HCT116 (cell line): ENCODE measurements around the gene IQSEC3. TPM values are rescaled to one million over a fixed set of nuclear protein-coding genes. Genes with fewer than 3 reads are reported as not detected.

ENCODE experiments used
- ATAC-seq: fragments of 200-7000 bp; cut with Tn5 transposase; 2 replicates; pipeline ENCODE4 v1.9.1; 2020; ENCODE audit warnings: mild to moderate bottlenecking, moderate library complexity
- BruUV-seq: library from RNA; stranded (reverse); fragments of 400-500 nt; replicated peaks from 2 replicates; lab custom pipeline; 2021; lab: Mats Ljungman, UMichigan
- CTCF ChIA-PET: fragments of 300-600 bp; sonication (Branson Sonifier 250); formaldehyde crosslinking; loops from one replicate; lab custom pipeline; 2021; ENCODE audit warnings: antibody characterized with exemption; lab: Charles Lee
- POLR2A ChIA-PET: fragments of 300-600, 350-600 bp; sonication (Branson Sonifier 250); formaldehyde crosslinking; loops from one replicate; lab custom pipeline; 2021; ENCODE audit warnings: antibody characterized with exemption; lab: Charles Lee
- RAD21 ChIA-PET, 2 experiments: fragments of 300-600 bp; sonication (Branson Sonifier 250); formaldehyde crosslinking; loops; one replicate each; lab custom pipeline; 2023; ENCODE audit warnings: low total read pairs in 2 of 2; ENCODE audit not compliant: uncharacterized antibody in 2 of 2, unreplicated experiment in 2 of 2, low non-redundant PET in 1 of 2; lab: Charles Lee
- DNase-seq: peaks from one replicate; pipeline ENCODE4 v3.0.0-alpha.2; 2010; ENCODE audit warnings: low read depth, low spot score
- H2AFZ ChIP-seq: fragments of 200-600 bp; shearing (Covaris generic), sonication (generic); 2 replicates; pipeline ENCODE4 v1.6.1; 2017; ENCODE audit warnings: low read depth, mixed run types, mixed read lengths, antibody characterized with exemption, low read length; ENCODE audit not compliant: poor library complexity, severe bottlenecking
- H3K27ac ChIP-seq: 2 replicates; pipeline ENCODE4 v1.5.1; 2012; ENCODE audit warnings: low read depth, low read length
- H3K27me3 ChIP-seq: fragments of 200-600 bp; sonication (generic); 2 replicates; pipeline ENCODE4 v1.6.1; 2016; ENCODE audit warnings: mixed run types, low read length, mixed read lengths; ENCODE audit not compliant: insufficient read depth
- H3K36me3 ChIP-seq, 2 experiments: fragments of 200-500 bp in 1 of 2; fragments of 200-600 bp in 1 of 2; sonication (Bioruptor generic) in 1 of 2; sonication (generic) in 1 of 2; 2 replicates each; pipeline versions ENCODE4 v1.5.1 to v1.6.1; 2014 to 2016; ENCODE audit warnings: low read length in 2 of 2, inconsistent platforms in 1 of 2, mixed read lengths in 1 of 2, mixed run types in 1 of 2; ENCODE audit not compliant: insufficient read depth in 2 of 2, control insufficient read depth in 1 of 2
- H3K4me1 ChIP-seq, 2 experiments: fragments of 200-600 bp in 1 of 2; sonication (generic) in 1 of 2; 2 replicates each; pipeline versions ENCODE4 v1.5.1 to v1.6.1; 2012 to 2017; ENCODE audit warnings: low read length in 2 of 2, inconsistent platforms in 1 of 2, mild to moderate bottlenecking in 1 of 2, mixed read lengths in 1 of 2, mixed run types in 1 of 2, moderate library complexity in 1 of 2; ENCODE audit not compliant: insufficient read depth in 2 of 2, control insufficient read depth in 1 of 2
- H3K4me2 ChIP-seq: fragments of 200-600 bp; sonication (generic); 2 replicates; pipeline ENCODE4 v1.6.1; 2017; ENCODE audit warnings: mixed run types, low read length, mixed read lengths
- H3K4me3 ChIP-seq, 2 experiments: fragments of 200-600 bp in 1 of 2; sonication (generic) in 1 of 2; replicated peaks in 1 of 2; 2 replicates each; pipeline ENCODE4 v1.5.1; 2011 to 2016; ENCODE audit warnings: low read length in 2 of 2, control low read depth in 1 of 2, low read depth in 1 of 2, mild to moderate bottlenecking in 1 of 2, mixed read lengths in 1 of 2, mixed run types in 1 of 2
- H3K79me2 ChIP-seq: fragments of 200-600 bp; sonication (generic); 2 replicates; pipeline ENCODE4 v1.6.1; 2017; ENCODE audit warnings: mild to moderate bottlenecking, mixed run types, low read length, moderate library complexity, mixed read lengths; ENCODE audit not compliant: insufficient read depth
- H3K9ac ChIP-seq: fragments of 200-600 bp; sonication (generic); 2 replicates; pipeline ENCODE4 v1.6.1; 2016; ENCODE audit warnings: low read length, mixed read lengths
- H3K9me2 ChIP-seq: fragments of 200-600 bp; sonication (generic), shearing (Covaris generic); 2 replicates; pipeline ENCODE4 v1.6.1; 2017; ENCODE audit warnings: mixed run types, mild to moderate bottlenecking, moderate library complexity; ENCODE audit not compliant: insufficient read depth
- H3K9me3 ChIP-seq, 2 experiments: fragments of 200-500 bp in 1 of 2; fragments of 200-600 bp in 1 of 2; sonication (Bioruptor generic) in 1 of 2; sonication (generic) in 1 of 2; 2 replicates each; pipeline ENCODE4 v1.6.1; 2014 to 2017; ENCODE audit warnings: low read length in 2 of 2, mixed read lengths in 2 of 2, inconsistent platforms in 1 of 2, low read depth in 1 of 2, mild to moderate bottlenecking in 1 of 2, mixed run types in 1 of 2, moderate library complexity in 1 of 2; ENCODE audit not compliant: control insufficient read depth in 1 of 2, insufficient read depth in 1 of 2
- H4K20me1 ChIP-seq: fragments of 200-600 bp; sonication (generic), shearing (Covaris generic); 2 replicates; pipeline ENCODE4 v1.6.1; 2017; ENCODE audit warnings: mixed run types, mild to moderate bottlenecking, moderate library complexity; ENCODE audit not compliant: insufficient read depth
- ATF3 ChIP-seq: IDR thresholded peaks from 2 replicates; pipeline ENCODE4 v1.6.1; 2012
- CTCF ChIP-seq, 3 experiments: fragments of 200-600 bp in 1 of 3; sonication (generic) in 1 of 3; IDR thresholded peaks in 2 of 3; conservative IDR thresholded peaks in 1 of 3; 2 replicates each; pipeline ENCODE4 v1.5.1; 2012 to 2017; ENCODE audit warnings: low read depth in 2 of 3, low read length in 2 of 3, antibody characterized with exemption in 1 of 3, borderline replicate concordance in 1 of 3, control low read depth in 1 of 3, mild to moderate bottlenecking in 1 of 3, mixed read lengths in 1 of 3, mixed run types in 1 of 3, moderate library complexity in 1 of 3; ENCODE audit not compliant: insufficient read depth in 1 of 3
- EGR1 ChIP-seq: IDR thresholded peaks from 2 replicates; pipeline ENCODE4 v1.6.1; 2012; ENCODE audit warnings: low read depth
- TCF7L2 ChIP-seq: IDR thresholded peaks from 2 replicates; pipeline ENCODE4 v1.7.0; 2011; ENCODE audit warnings: borderline replicate concordance, inconsistent platforms; ENCODE audit not compliant: insufficient read depth, insufficient read length; ENCODE audit errors: extremely low read depth
- intact Hi-C: fragments of 100-400 bp; cut with micrococcal nuclease; formaldehyde crosslinking; loops from 2 replicates; pipeline ENCODE4 v1.10.0; 2022
- total RNA-seq: library from RNA; stranded (reverse); gene quantifications from one replicate; pipeline ENCODE4 v1.2.1, GENCODE V29; 2021; ENCODE audit not compliant: unreplicated experiment

IQSEC3 gene
- total RNA-seq, 1 experiment from 2014 or later, result not detected

- BruUV-seq, result no TSS peak
- peak in 2 of 3 experiments; percentile 14 to 36; a peak in 2 of 6 replicates for TF ChIP-seq CTCF (IDR thresholded peaks at IDR 0.05 in 2 of 3, conservative IDR thresholded peaks at IDR 0.05 in 1 of 3; ENCODE audit: borderline replicate concordance in 1 of 3, insufficient read depth in 1 of 3, low read depth in 2 of 3, low read length in 2 of 3)
- no peak for TF ChIP-seq EGR1
- Histone ChIP-seq H3K27me3 (no peaks in the 10 kb centered on the region), H3K9ac (no peak overlapping the region), H3K4me1 (peaks cover 9 to 25% of the 10 kb centered on the region in 2 experiments), H3K9me3 (no peaks in the 10 kb centered on the region), H3K4me2 (no peak overlapping the region), H3K36me3 (no peaks in the 10 kb centered on the region), H3K27ac (no peak overlapping the region), H3K4me3 (no peak overlapping the region), H4K20me1 (no peaks in the 10 kb centered on the region), H3K9me2 (no peaks in the 10 kb centered on the region), H2AFZ (no peak overlapping the region), H3K79me2 (no peaks in the 10 kb centered on the region)
- CTCF ChIA-PET, result interaction anchor here (0.5 kb wide), 1 partner anchor 1556 kb away, joined by 4 read pairs; no protein-coding TSS in a partner anchor
- intact Hi-C loops, result no loop called here
- RAD21 ChIA-PET, result no interaction called here
- POLR2A ChIA-PET, result no interaction called here
- ATAC-seq, result peak; percentile 37
- DNase-seq, result peak; percentile 7
Observed at GRCh38 chr12:106118-106591, 39.6 kb downstream of the IQSEC3 start.

GRCh38 chr12:108594-108993 is 42.0 kb downstream of the IQSEC3 start:
- no peaks in the 10 kb centered on the region for H3K79me2 ChIP-seq
- TF ChIP-seq ATF3 (no peak), TCF7L2 (peak; percentile 71)
- no peak overlapping the region for H3K4me3 ChIP-seq
- ChIA-PET RAD21 (no interaction called here), POLR2A (no interaction called here), CTCF (interaction anchor here (1.8 to 2.2 kb wide), 2 partner anchors 44 to 111 kb away, joined by 5 to 6 read pairs; no protein-coding TSS in a partner anchor)
- no peak overlapping the region for H3K27ac ChIP-seq
- DNase-seq (no peak), ATAC-seq (peak; percentile 43)
- no peak overlapping the region for H3K9ac ChIP-seq
- H3K9me3 ChIP-seq, result no peaks in the 10 kb centered on the region
- no peaks in the 10 kb centered on the region for H3K27me3 ChIP-seq
- BruUV-seq, result no TSS peak
- H4K20me1 ChIP-seq, result no peaks in the 10 kb centered on the region
- intact Hi-C loops, result no loop called here
- H3K9me2 ChIP-seq, result no peaks in the 10 kb centered on the region
- peaks cover 12 to 24% of the 10 kb centered on the region in 2 experiments for H3K4me1 ChIP-seq
- H2AFZ ChIP-seq, result no peak overlapping the region
- H3K36me3 ChIP-seq, result no peaks in the 10 kb centered on the region
- H3K4me2 ChIP-seq, result peak overlapping the region; percentile 10; the same call in 1 of the 2 replicates
